Measurements from ENCODE around the gene RNF150. TPM values are rescaled to one million over a fixed set of nuclear protein-coding genes. Genes with fewer than 3 reads are reported as not detected.

Gene RNF150
- total RNA-seq, 4 donors from 2014 or later, result 10.2 to 34.5 (median 24.2) TPM

GRCh38 chr4:140955641-140956040 lies 177.6 kb downstream of the RNF150 start:
- Histone ChIP-seq H3K36me3 (no peaks in the 10 kb centered on the region), H3K9me3 (no peaks in the 10 kb centered on the region), H3K4me1 (peaks cover 0 to 6% of the 10 kb centered on the region in 2 donors), H3K27ac (no peak overlapping the region), H3K4me3 (replicated peaks in 1 of 3) (no peak overlapping the region), H3K27me3 (no peaks in the 10 kb centered on the region)
- 68 to 75% methylated on average over 1 of the region's 1 CpG for whole genome bisulfite sequencing, 2 donors
- DNase-seq, result no peak
- no peak for TF ChIP-seq POLR2A (IDR thresholded peaks at IDR 0.05)
- intact Hi-C loops (cut with DNase I), result no loop called here

- Histone ChIP-seq H3K27ac (no peak overlapping the region), H3K4me1 (peaks cover 0 to 6% of the 10 kb centered on the region in 2 donors), H3K9me3 (no peaks in the 10 kb centered on the region), H3K4me3 (replicated peaks in 1 of 3) (no peak overlapping the region), H3K27me3 (no peaks in the 10 kb centered on the region), H3K36me3 (no peaks in the 10 kb centered on the region)
- no peak for TF ChIP-seq POLR2A (IDR thresholded peaks at IDR 0.05)
- no peak for TF ChIP-seq CTCF (IDR thresholded peaks at IDR 0.05)
- no peak for DNase-seq
- 95% methylated on average over 3 of the region's 3 CpGs for WGBS, 2 donors
- intact Hi-C loops (cut with DNase I), result no loop called here
Measured at GRCh38 chr4:140952717-140953116, 180.6 kb downstream of the RNF150 start.

- Histone ChIP-seq H3K4me3 (replicated peaks in 1 of 3) (no peak overlapping the region), H3K27ac (no peak overlapping the region), H3K36me3 (no peaks in the 10 kb centered on the region), H3K27me3 (no peaks in the 10 kb centered on the region), H3K9me3 (no peaks in the 10 kb centered on the region), H3K4me1 (no peaks in the 10 kb centered on the region)
- intact Hi-C loops (cut with DNase I), result no loop called here
- WGBS, 2 donors, result 83 to 84% methylated on average over 7 of the region's 7 CpGs
- TF ChIP-seq CTCF (IDR thresholded peaks at IDR 0.05) (no peak), POLR2A (IDR thresholded peaks at IDR 0.05) (no peak)
- DNase-seq, result no peak
Measured at GRCh38 chr4:140947506-140947905, 185.8 kb downstream of the RNF150 start.

- Histone ChIP-seq H3K4me1 (no peaks in the 10 kb centered on the region), H3K9me3 (no peaks in the 10 kb centered on the region), H3K36me3 (no peaks in the 10 kb centered on the region), H3K4me3 (replicated peaks in 1 of 3) (no peak overlapping the region), H3K27ac (no peak overlapping the region), H3K27me3 (no peaks in the 10 kb centered on the region)
- TF ChIP-seq POLR2A (IDR thresholded peaks at IDR 0.05), result no peak
- TF ChIP-seq CTCF (IDR thresholded peaks at IDR 0.05), result no peak
- intact Hi-C loops (cut with DNase I), result no loop called here
- 80 to 88% methylated on average over 2 of the region's 2 CpGs for WGBS, 2 donors
- DNase-seq, result no peak
Measured at GRCh38 chr4:140945106-140945505, 188.2 kb downstream of the RNF150 start.

GRCh38 chr4:140944572-140944971 lies 188.7 kb downstream of the RNF150 start:
- no peak for TF ChIP-seq CTCF (IDR thresholded peaks at IDR 0.05)
- no peak for TF ChIP-seq POLR2A (IDR thresholded peaks at IDR 0.05)
- intact Hi-C loops (cut with DNase I), result no loop called here
- Histone ChIP-seq H3K27me3 (no peaks in the 10 kb centered on the region), H3K36me3 (no peaks in the 10 kb centered on the region), H3K4me1 (no peaks in the 10 kb centered on the region), H3K9me3 (no peaks in the 10 kb centered on the region), H3K27ac (no peak overlapping the region), H3K4me3 (replicated peaks in 1 of 3) (no peak overlapping the region)
- DNase-seq, result no peak
- 71 to 82% methylated on average over 2 of the region's 2 CpGs for WGBS, 2 donors

GRCh38 chr4:140944199-140944515 lies 189.1 kb downstream of the RNF150 start:
- Histone ChIP-seq H3K4me1 (no peaks in the 10 kb centered on the region), H3K4me3 (replicated peaks in 1 of 3) (no peak overlapping the region), H3K36me3 (no peaks in the 10 kb centered on the region), H3K27ac (no peak overlapping the region), H3K27me3 (no peaks in the 10 kb centered on the region), H3K9me3 (no peaks in the 10 kb centered on the region)
- no peak for TF ChIP-seq CTCF (IDR thresholded peaks at IDR 0.05)
- TF ChIP-seq POLR2A (IDR thresholded peaks at IDR 0.05), result no peak
- 66 to 78% methylated on average over 2 of the region's 2 CpGs for WGBS, 2 donors
- intact Hi-C loops (cut with DNase I), result no loop called here
- no peak for DNase-seq

Measured in thyroid gland (tissue), 4 donors.